ENCODE results near the gene DAB1. TPM values are rescaled to one million over a fixed set of nuclear protein-coding genes. Genes with fewer than 3 reads are reported as not detected.

Gene DAB1
- polyA plus RNA-seq, 3 donors: not detected

GRCh38 chr1:57058652-57059501, 365.0 kb downstream of the DAB1 start:
- no peak for DNase-seq
- intact Hi-C loops (cut with micrococcal nuclease): no loop called here
- H3K9ac ChIP-seq (ENCODE audit: insufficient read depth, low read length, poor library complexity, severe bottlenecking): no peak overlapping the region
- H3K4me2 ChIP-seq (replicated peaks; ENCODE audit: extremely low read depth, low read length, poor library complexity, severe bottlenecking): no peak overlapping the region
- Mint-ChIP-seq H3K36me3 (no peaks in the 10 kb centered on the region), H3K4me3 (no peak overlapping the region), H3K9me3 (peaks cover 0 to 11% (median 4%) of the 10 kb centered on the region in 7 donors), H3K4me1 (no peaks in the 10 kb centered on the region), H3K27me3 (ENCODE audit: low read depth in 3 of 3) (peaks cover 0 to 2% (median 2%) of the 10 kb centered on the region in 3 donors), H3K27ac (no peak overlapping the region)
- no peaks in the 10 kb centered on the region for H3K9me3 ChIP-seq (replicated peaks in 1 of 2; ENCODE audit: control insufficient read depth in 1 of 2, insufficient read depth in 1 of 2, low read length in 2 of 2)
- no peak overlapping the region for H3K4me3 ChIP-seq (replicated peaks in 1 of 3; ENCODE audit: low read depth in 2 of 3, low read length in 3 of 3)
- H3K4me1 ChIP-seq (ENCODE audit: control insufficient read depth in 1 of 2, insufficient read depth in 2 of 2, low read length in 2 of 2): no peaks in the 10 kb centered on the region
- H3K27me3 ChIP-seq (ENCODE audit: control insufficient read depth in 2 of 2, insufficient read depth in 2 of 2, low read length in 2 of 2): no peaks in the 10 kb centered on the region
- H3K27ac ChIP-seq (ENCODE audit: low read depth in 1 of 2, low read length in 2 of 2): no peak overlapping the region
- WGBS (ENCODE audit: insufficient coverage): 92% methylated on average over 2 of the region's 6 CpGs
- TF ChIP-seq CTCF (IDR thresholded peaks at IDR 0.05): no peak
- no peaks in the 10 kb centered on the region for H3K79me2 ChIP-seq (ENCODE audit: insufficient read depth, low read length)
- no peaks in the 10 kb centered on the region for H3K36me3 ChIP-seq (replicated peaks in 1 of 2; ENCODE audit: control insufficient read depth in 1 of 2, insufficient read depth in 2 of 2, low read length in 2 of 2)
- no peaks in the 10 kb centered on the region for H4K20me1 ChIP-seq (ENCODE audit: insufficient read depth, low read length)
- H2AFZ ChIP-seq (ENCODE audit: insufficient read depth, low read depth, low read length, poor library complexity, severe bottlenecking): no peak overlapping the region

- Histone ChIP-seq H4K20me1 (ENCODE audit: insufficient read depth, low read length) (no peaks in the 10 kb centered on the region), H3K9me3 (replicated peaks in 1 of 2; ENCODE audit: control insufficient read depth in 1 of 2, insufficient read depth in 1 of 2, low read length in 2 of 2) (no peaks in the 10 kb centered on the region), H3K79me2 (ENCODE audit: insufficient read depth, low read length) (no peaks in the 10 kb centered on the region), H3K36me3 (replicated peaks in 1 of 2; ENCODE audit: control insufficient read depth in 1 of 2, insufficient read depth in 2 of 2, low read length in 2 of 2) (no peaks in the 10 kb centered on the region), H2AFZ (ENCODE audit: insufficient read depth, low read depth, low read length, poor library complexity, severe bottlenecking) (no peak overlapping the region), H3K27ac (ENCODE audit: low read depth in 1 of 2, low read length in 2 of 2) (no peak overlapping the region), H3K27me3 (ENCODE audit: control insufficient read depth in 2 of 2, insufficient read depth in 2 of 2, low read length in 2 of 2) (no peaks in the 10 kb centered on the region), H3K4me2 (replicated peaks; ENCODE audit: extremely low read depth, low read length, poor library complexity, severe bottlenecking) (no peak overlapping the region), H3K4me1 (ENCODE audit: control insufficient read depth in 1 of 2, insufficient read depth in 2 of 2, low read length in 2 of 2) (no peaks in the 10 kb centered on the region), H3K4me3 (replicated peaks in 1 of 3; ENCODE audit: low read depth in 2 of 3, low read length in 3 of 3) (no peak overlapping the region), H3K9ac (ENCODE audit: insufficient read depth, low read length, poor library complexity, severe bottlenecking) (no peak overlapping the region)
- peaks cover 0 to 8% (median 0%) of the 10 kb centered on the region in 7 donors for H3K9me3 Mint-ChIP-seq
- DNase-seq: no peak
- no peaks in the 10 kb centered on the region for H3K36me3 Mint-ChIP-seq
- H3K27me3 Mint-ChIP-seq (ENCODE audit: low read depth in 3 of 3): no peaks in the 10 kb centered on the region
- H3K27ac Mint-ChIP-seq: no peak overlapping the region
- H3K4me1 Mint-ChIP-seq: no peaks in the 10 kb centered on the region
- intact Hi-C loops (cut with micrococcal nuclease): no loop called here
- WGBS (ENCODE audit: insufficient coverage): 54% methylated on average over 3 of the region's 9 CpGs
- no peak overlapping the region for H3K4me3 Mint-ChIP-seq
- no peak for TF ChIP-seq CTCF (IDR thresholded peaks at IDR 0.05)
Measured at GRCh38 chr1:57048856-57049255, 375.0 kb downstream of the DAB1 start.

All from CD14-positive monocyte (primary cell).